GM12878 (cell line): ENCODE data around the gene MEAF6. TPM values are rescaled to one million over a fixed set of nuclear protein-coding genes. Genes with fewer than 3 reads are reported as not detected.

ENCODE experiments used
- BACH1 ChIP-seq: fragments of 450-650 bp; IDR thresholded peaks from 2 replicates; pipeline ENCODE4 v1.6.1; 2017; ENCODE audit warnings: mild to moderate bottlenecking, borderline replicate concordance
- BCL11A ChIP-seq: IDR thresholded peaks from 2 replicates; pipeline ENCODE4 v1.6.1; 2011; ENCODE audit warnings: low read depth, low read length
- BHLHE40 ChIP-seq, 2 experiments: fragments of 450-650 bp in 1 of 2; IDR thresholded peaks; 2 replicates each; pipeline ENCODE4 v1.6.1; 2011 to 2017; ENCODE audit warnings: low read depth in 2 of 2, borderline replicate concordance in 1 of 2, improper control_type of control experiment in 1 of 2, low read length in 1 of 2, mild to moderate bottlenecking in 1 of 2
- CBFB ChIP-seq: IDR thresholded peaks from 2 replicates; pipeline ENCODE4 v1.6.1; 2016; ENCODE audit warnings: antibody characterized with exemption, low read depth
- CBX3 ChIP-seq: fragments of 200-600 bp; sonication (generic); IDR thresholded peaks from 2 replicates; pipeline ENCODE4 v1.6.1; 2016; ENCODE audit warnings: low read depth, borderline replicate concordance
- DPF2 ChIP-seq: fragments of 450-650 bp; IDR thresholded peaks from 2 replicates; pipeline ENCODE4 v1.6.1; 2017; ENCODE audit warnings: mild to moderate bottlenecking
- FOS ChIP-seq: IDR thresholded peaks from 3 replicates; pipeline ENCODE4 v1.6.1; 2011; ENCODE audit warnings: borderline replicate concordance; ENCODE audit not compliant: insufficient read length; ENCODE audit errors: extremely low read depth
- MEF2B ChIP-seq: fragments of 450-650 bp; IDR thresholded peaks from 2 replicates; pipeline ENCODE4 v1.6.1; 2018; ENCODE audit warnings: mild to moderate bottlenecking, moderate library complexity; ENCODE audit not compliant: partially characterized antibody, poor library complexity, severe bottlenecking
- MTA2 ChIP-seq: fragments of 450-650 bp; IDR thresholded peaks from 2 replicates; pipeline ENCODE4 v1.6.1; 2016; ENCODE audit warnings: low read depth, mild to moderate bottlenecking, moderate library complexity
- NBN ChIP-seq: fragments of 450-650 bp; IDR thresholded peaks from 2 replicates; pipeline ENCODE4 v1.6.1; 2016
- NKRF ChIP-seq: fragments of 450-650 bp; conservative IDR thresholded peaks from 2 replicates; pipeline ENCODE4 v1.6.1; 2017; ENCODE audit warnings: mild to moderate bottlenecking, moderate library complexity
- NRF1 ChIP-seq: conservative IDR thresholded peaks from 2 replicates; pipeline ENCODE4 v1.6.1; 2011; ENCODE audit warnings: mild to moderate bottlenecking, low read depth, low read length, improper control_type of control experiment
- PAX5 ChIP-seq: IDR thresholded peaks from 2 replicates; pipeline ENCODE4 v1.6.1; 2011; ENCODE audit warnings: low read depth, low read length, borderline replicate concordance
- POLR2AphosphoS2 ChIP-seq: IDR thresholded peaks from 2 replicates; pipeline ENCODE4 v1.6.1; 2011; ENCODE audit warnings: low read depth, mild to moderate bottlenecking, low read length, improper control_type of control experiment, moderate library complexity
- RB1 ChIP-seq: fragments of 450-650 bp; formaldehyde crosslinking; IDR thresholded peaks from 2 replicates; pipeline ENCODE4 v1.6.1; 2017; ENCODE audit warnings: mild to moderate bottlenecking, borderline replicate concordance
- RBBP5 ChIP-seq: fragments of 200-600 bp; sonication (generic); conservative IDR thresholded peaks from 2 replicates; pipeline ENCODE4 v1.6.1; 2016
- RELB ChIP-seq: fragments of 450-650 bp; IDR thresholded peaks from 2 replicates; pipeline ENCODE4 v1.6.1; 2017; ENCODE audit warnings: low read depth, mild to moderate bottlenecking, moderate library complexity
- SIX5 ChIP-seq: IDR thresholded peaks from 2 replicates; pipeline ENCODE4 v1.6.1; 2011; ENCODE audit warnings: mild to moderate bottlenecking, low read depth, low read length, moderate library complexity; ENCODE audit not compliant: severe bottlenecking
- SKIL ChIP-seq: fragments of 450-650 bp; IDR thresholded peaks from 2 replicates; pipeline ENCODE4 v1.6.1; 2017; ENCODE audit warnings: mild to moderate bottlenecking, low read depth, inconsistent platforms; ENCODE audit not compliant: poor library complexity, severe bottlenecking
- SMAD5 ChIP-seq: IDR thresholded peaks from 2 replicates; pipeline ENCODE4 v1.6.1; 2016; ENCODE audit warnings: antibody characterized with exemption, low read depth
- SRF ChIP-seq, 2 experiments: IDR thresholded peaks; 2 replicates each; pipeline ENCODE4 v1.6.1; 2011; ENCODE audit warnings: low read depth in 2 of 2, low read length in 2 of 2, mild to moderate bottlenecking in 1 of 2, moderate library complexity in 1 of 2
- SUPT20H ChIP-seq: IDR thresholded peaks from 2 replicates; pipeline ENCODE4 v1.6.1; 2011; ENCODE audit warnings: low read depth, mild to moderate bottlenecking, low read length, moderate library complexity, borderline replicate concordance; ENCODE audit not compliant: control insufficient read depth
- SUZ12 ChIP-seq: fragments of 200-600 bp; sonication (generic); IDR thresholded peaks from one replicate; pipeline ENCODE4 v1.6.1; 2018; ENCODE audit warnings: antibody characterized with exemption, mild to moderate bottlenecking; ENCODE audit not compliant: unreplicated experiment
- TAF1 ChIP-seq: IDR thresholded peaks from 2 replicates; pipeline ENCODE4 v1.6.1; 2011; ENCODE audit warnings: mild to moderate bottlenecking, low read depth, low read length, borderline replicate concordance
- TARDBP ChIP-seq: IDR thresholded peaks from 2 replicates; pipeline ENCODE4 v1.6.1; 2016; ENCODE audit warnings: borderline replicate concordance
- ZBED1 ChIP-seq: IDR thresholded peaks from 2 replicates; pipeline ENCODE4 v1.6.1; 2016; ENCODE audit warnings: borderline replicate concordance
- polyA plus RNA-seq, 11 experiments: library from polyadenylated mRNA; depleted of rRNA in 4 of 11; unstranded in 6 of 11; stranded (reverse) in 5 of 11; fragments of >200 nt; fragmentation: Nextera tagmentation in 4 of 11; fragmentation: Illumina TruSeq in 1 of 11; extraction: Ambion mirVana in 4 of 11; extraction: Trizol in 1 of 11; gene quantifications; 1 replicate in 1 of 11; 2 replicates in 10 of 11; pipeline versions ENCODE4 v1.2.1 to v1.2.3, GENCODE V29; 2011 to 2016; ENCODE audit warnings: inconsistent platforms in 2 of 11, missing spikeins in 2 of 11, low read depth in 1 of 11
- total RNA-seq, 4 experiments: library from RNA; depleted of rRNA in 3 of 4; stranded (reverse); fragments of >200 nt in 3 of 4; fragmentation: Illumina TruSeq in 1 of 4; extraction: Trizol in 1 of 4; gene quantifications; 2 replicates each; pipeline versions ENCODE4 v1.2.1 to v1.2.3, GENCODE V29; 2013 to 2021

Gene MEAF6
- total and polyA plus RNA-seq, 10 of the 15 experiments (the other 5 are each of a cell fraction or from before 2014, with no cell fraction given), result 30.8 to 75.0 (median 58.1) TPM

- TF ChIP-seq MEF2B (peak; percentile 90), BACH1 (peak; percentile 57; the same call in 1 of the 2 replicates), SIX5 (no peak), RB1 (peak; percentile 37), BCL11A (0 out of 2 replicates have a peak, but pooled peaks have one; percentile 30), NRF1 (no peak), DPF2 (peak; percentile 68), BHLHE40 (IDR thresholded peaks at IDR 0.05; ENCODE audit: borderline replicate concordance in 1 of 2, low read depth in 2 of 2, low read length in 1 of 2) (peak; percentile 6 to 60; a peak in 2 of 4 replicates), SUPT20H (no peak), NBN (peak; percentile 84), NKRF (no peak), RBBP5 (no peak), SRF (IDR thresholded peaks at IDR 0.05; ENCODE audit: low read depth in 2 of 2, low read length in 2 of 2) (peak in 1 of 2 experiments; percentile 94; a peak in 2 of 4 replicates), SKIL (peak; percentile 59), PAX5 (peak; percentile 77), RELB (peak; percentile 98), TAF1 (peak; percentile 12; the same call in 1 of the 2 replicates), POLR2AphosphoS2 (no peak), CBFB (0 out of 2 replicates have a peak, but pooled peaks have one; percentile 34), ZBED1 (no peak), SMAD5 (peak; percentile 53; the same call in 1 of the 2 replicates), CBX3 (no peak), TARDBP (peak; percentile 74; the same call in 1 of the 2 replicates), SUZ12 (no peak), FOS (no peak), MTA2 (0 out of 2 replicates have a peak, but pooled peaks have one; percentile 52)
These were observed 37.2 kb downstream of the MEAF6 start (continued) for GRCh38 chr1:37477198-37477931.
